ENCODE results near the gene CECR2.

DNA sequence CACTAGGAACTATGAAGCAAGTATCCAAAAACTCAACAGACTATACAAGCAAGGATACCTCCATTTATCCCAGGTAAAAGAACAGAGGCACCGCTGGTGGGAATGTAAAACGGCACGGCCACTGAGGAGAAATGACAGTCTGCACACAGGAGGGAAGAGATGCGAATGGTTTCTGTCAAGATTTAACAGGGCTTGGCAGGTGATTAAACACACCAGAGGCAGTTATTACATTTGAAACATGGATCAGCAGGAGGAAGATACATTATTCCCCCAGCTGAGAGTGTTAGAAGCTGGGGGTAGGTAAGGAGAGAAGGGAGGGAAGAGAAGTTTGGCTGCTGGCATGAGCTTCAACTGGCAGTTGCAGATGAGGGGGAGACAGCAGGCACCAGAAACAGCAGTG lies 229.1 kb downstream of the CECR2 start:
- TF ChIP-seq POLR2AphosphoS5 (IDR thresholded peaks at IDR 0.05; ENCODE audit: borderline replicate concordance, low read depth, low read length) (no peak), EZH2 (IDR thresholded peaks at IDR 0.05) (no peak), FOXP2 (optimal IDR thresholded peaks at IDR 0.05; ENCODE audit: control extremely low read depth, extremely low read length, insufficient read depth) (no peak)

Data from SK-N-MC (cell line).